ENCODE data around the gene STK32C.

GRCh38 chr10:132341017-132341416 is 33.3 kb upstream of the STK32C start:
- no peak for TF ChIP-seq CREB5 (CRISPR knock-in tag; IDR thresholded peaks at IDR 0.05; ENCODE audit: low read depth)
- no peak for TF ChIP-seq ISL1 (CRISPR knock-in tag; IDR thresholded peaks at IDR 0.05)
- no peak for TF ChIP-seq ZC3H10 (CRISPR knock-in tag; IDR thresholded peaks at IDR 0.05)
- no peak for TF ChIP-seq PPARA (CRISPR knock-in tag; IDR thresholded peaks at IDR 0.05; ENCODE audit: borderline replicate concordance)
- TF ChIP-seq OSR1 (CRISPR knock-in tag; IDR thresholded peaks at IDR 0.05) = no peak

Data from SK-N-SH treated with all-trans-retinoic acid at 6 μM for 48 hours (cell line).